Stimulated activated CD4-positive, alpha-beta T cell treated with anti-CD3 and anti-CD28 coated beads, Interleukin-15, amount 100 ng/mL, for 24 hours (primary cell): Measurements from ENCODE around the gene PRAC1.

Source experiments
- DNase-seq: peaks from one replicate; pipeline ENCODE4 v3.0.0-alpha.2; 2020

The PRAC1 gene

GRCh38 chr17:48722201-48722907 is at the start of gene PRAC1:
Gene PRAC1 (minus strand): TSS chr17:48722518. CDS start chr17:48722392, 126 bp downstream.
- no peak for DNase-seq

GRCh38 chr17:48770954-48771353 is 48.6 kb upstream of the PRAC1 start:
- no peak for DNase-seq

- no peak for DNase-seq
Measured at GRCh38 chr17:48769009-48769675, 46.8 kb upstream of the PRAC1 start.

- DNase-seq = no peak
Measured at GRCh38 chr17:48767263-48767774, 45.0 kb upstream of the PRAC1 start.

GRCh38 chr17:48761114-48761513 is 38.8 kb upstream of the PRAC1 start:
- no peak for DNase-seq

- no peak for DNase-seq
Measured at GRCh38 chr17:48760411-48760810, 38.1 kb upstream of the PRAC1 start.

GRCh38 chr17:48759288-48759687 is 37.0 kb upstream of the PRAC1 start:
- no peak for DNase-seq

- DNase-seq = no peak
Measured at GRCh38 chr17:48757524-48757961, 35.2 kb upstream of the PRAC1 start.

GRCh38 chr17:48756830-48757251 is 34.5 kb upstream of the PRAC1 start:
- DNase-seq = no peak

- no peak for DNase-seq
Measured at GRCh38 chr17:48755356-48755755, 33.0 kb upstream of the PRAC1 start.

GRCh38 chr17:48754500-48755261 is 32.4 kb upstream of the PRAC1 start:
- DNase-seq = no peak

- no peak for DNase-seq
Measured at GRCh38 chr17:48753794-48754499, 31.6 kb upstream of the PRAC1 start.

- DNase-seq = no peak
Measured at GRCh38 chr17:48752399-48753288, 30.3 kb upstream of the PRAC1 start.

GRCh38 chr17:48751733-48752398 is 29.5 kb upstream of the PRAC1 start:
- DNase-seq = no peak

GRCh38 chr17:48751172-48751571 is 28.9 kb upstream of the PRAC1 start:
- DNase-seq = no peak

GRCh38 chr17:48749621-48750553 is 27.6 kb upstream of the PRAC1 start:
- DNase-seq = no peak

GRCh38 chr17:48748718-48749566 is 26.6 kb upstream of the PRAC1 start:
- DNase-seq = no peak

- no peak for DNase-seq
Measured at GRCh38 chr17:48747445-48748363, 25.4 kb upstream of the PRAC1 start.
